NCI-H2227 (cell line): ENCODE measurements around the gene MAP3K2.
"Not testable (repeated sequence)": the region's sequence is repeated elsewhere in the genome, so short reads cannot be mapped to it uniquely, and the experiment has no call there.

Experiments used
- DNase-seq: peaks from one replicate; lab custom pipeline; 2025; ENCODE audit not compliant: unreplicated experiment; lab: John Stamatoyannopoulos, UW

The MAP3K2 gene

GRCh38 chr2:127355407-127356008, 32.3 kb downstream of the MAP3K2 start:
- DNase-seq = peak; percentile 35

GRCh38 chr2:127353873-127354676, 33.7 kb downstream of the MAP3K2 start:
- DNase-seq = not testable (repeated sequence)

GRCh38 chr2:127353223-127353622, 34.6 kb downstream of the MAP3K2 start:
- DNase-seq = not testable (repeated sequence)

- no peak for DNase-seq
Measured at GRCh38 chr2:127351603-127352002, 36.2 kb downstream of the MAP3K2 start.

- no peak for DNase-seq
Measured at GRCh38 chr2:127348426-127349000, 39.3 kb downstream of the MAP3K2 start.

GRCh38 chr2:127347734-127348392, 39.9 kb downstream of the MAP3K2 start:
- DNase-seq = no peak

GRCh38 chr2:127347015-127347414, 40.8 kb downstream of the MAP3K2 start:
- no peak for DNase-seq

- DNase-seq = no peak
Measured at GRCh38 chr2:127343277-127343676, 44.5 kb downstream of the MAP3K2 start.

GRCh38 chr2:127342101-127342500, 45.7 kb downstream of the MAP3K2 start:
- DNase-seq = no peak

- no peak for DNase-seq
Measured at GRCh38 chr2:127332335-127332734, 55.4 kb downstream of the MAP3K2 start.

- no peak for DNase-seq
Measured at GRCh38 chr2:127330753-127331152, 57.0 kb downstream of the MAP3K2 start.

GRCh38 chr2:127326289-127326945, 61.4 kb downstream of the MAP3K2 start:
- DNase-seq = no peak

- peak; percentile 56 for DNase-seq
Measured at GRCh38 chr2:127324635-127325034, 63.1 kb downstream of the MAP3K2 start.

GRCh38 chr2:127321303-127321702, 66.5 kb downstream of the MAP3K2 start:
- no peak for DNase-seq

GRCh38 chr2:127320586-127321275, 67.0 kb downstream of the MAP3K2 start:
- no peak for DNase-seq

- no peak for DNase-seq
Measured at GRCh38 chr2:127320067-127320466, 67.7 kb downstream of the MAP3K2 start.

GRCh38 chr2:127314193-127314988, 73.4 kb downstream of the MAP3K2 start:
- no peak for DNase-seq

- no peak for DNase-seq
Measured at GRCh38 chr2:127313406-127313805, 74.4 kb downstream of the MAP3K2 start.

GRCh38 chr2:127310980-127311379, 76.8 kb downstream of the MAP3K2 start:
- DNase-seq = no peak

GRCh38 chr2:127309468-127309867, 78.3 kb downstream of the MAP3K2 start:
- no peak for DNase-seq
